Right lobe of liver (tissue), 6 donors: ENCODE data around the gene ATXN1. TPM values are rescaled to one million over a fixed set of nuclear protein-coding genes. Genes with fewer than 3 reads are reported as not detected.

Experiments
- ATAC-seq, 4 donors: fragments of 200-7000 bp; cut with Tn5 transposase; one replicate each; pipeline ENCODE4 v1.9.1; 2020; ENCODE audit warnings: mild to moderate bottlenecking in 4 of 4, moderate library complexity in 4 of 4
- DNase-seq, 3 donors: peaks; one replicate each; pipeline ENCODE4 v3.0.0-alpha.2; 2020
- H3K27ac ChIP-seq, 3 donors: fragments of 200-600 bp; one replicate each; pipeline ENCODE4 v1.8.0; 2022
- H3K27me3 ChIP-seq, 2 donors: fragments of 200-600 bp; one replicate each; pipeline ENCODE4 v1.8.0; 2022
- H3K36me3 ChIP-seq, 4 donors: fragments of 200-600 bp; sonication (generic) in 1 of 4; one replicate each; pipeline versions ENCODE4 v1.5.1 to v1.8.0; 2017 to 2022; ENCODE audit warnings: control low read depth in 1 of 4
- H3K4me1 ChIP-seq, 4 donors: fragments of 200-600 bp; sonication (generic) in 1 of 4; one replicate each; pipeline versions ENCODE4 v1.5.1 to v1.8.0; 2017 to 2022; ENCODE audit warnings: control low read depth in 1 of 4
- H3K4me3 ChIP-seq, 3 donors: fragments of 200-600 bp; one replicate each; pipeline ENCODE4 v1.8.0; 2022
- H3K9me3 ChIP-seq, 4 donors: fragments of 200-600 bp; sonication (generic) in 1 of 4; one replicate each; pipeline versions ENCODE4 v1.5.1 to v1.8.0; 2017 to 2022; ENCODE audit warnings: control low read depth in 1 of 4
- CTCF ChIP-seq, 4 donors: fragments of 200-600 bp in 3 of 4; fragments of 450-650 bp in 1 of 4; IDR thresholded peaks; one replicate each; pipeline versions ENCODE4 v1.5.1 to v1.8.0; 2016 to 2022; ENCODE audit warnings: antibody characterized with exemption in 4 of 4, mild to moderate bottlenecking in 2 of 4
- POLR2A ChIP-seq: fragments of 450-650 bp; IDR thresholded peaks from one replicate; pipeline ENCODE4 v1.6.1; 2017; ENCODE audit warnings: antibody characterized with exemption, mild to moderate bottlenecking
- WGBS: methylation state at CpG from one replicate; pipeline ENCODE4 v1.1.6; 2018; ENCODE audit warnings: low coverage, low lambda C conversion rate; ENCODE audit not compliant: insufficient coverage; ENCODE audit errors: missing lambda C conversion rate; 5-methylcytosine and 5-hydroxymethylcytosine counted together
- intact Hi-C, 2 donors: fragments of 100-400 bp; cut with DNase I; formaldehyde crosslinking; loops; one replicate each; pipeline versions ENCODE4 v1.11.2 to v1.14.1; 2022
- total RNA-seq, 6 experiments: library from RNA; depleted of rRNA in 2 of 6; stranded (reverse); fragments of >200 nt in 2 of 6; fragmentation: NEBNext Ultra II Directional in 3 of 6; extraction: Animal tissue kit (Norgen Biotek cat#: 25700) in 3 of 6; gene quantifications; one replicate each; pipeline versions ENCODE4 v1.1.0 to v1.2.4, GENCODE V29; 2016 to 2023
- donor health status: DM: no; HTN: yes; CAD: no.
- donor health status: DM: no; HTN: no; CAD: no.
- donor health status: DM: no; HTN: no; CAD: no.
- donor health status: DM: no; HTN: yes; CAD: no.
- donor health status: DM: no; HTN: yes; CAD: no.

ATXN1 gene
- total RNA-seq, 6 experiments from 2014 or later, result 23.2 to 28.7 (median 25.0) TPM

GRCh38 chr6:16475494-16475781, 285.8 kb downstream of the ATXN1 start:
- ATAC-seq, result no peak
- TF ChIP-seq POLR2A, result no peak
- no peak for TF ChIP-seq CTCF (IDR thresholded peaks at IDR 0.05)
- H3K27ac ChIP-seq, result no peak overlapping the region
- peaks cover 0 to 14% (median 0%) of the 10 kb centered on the region in 4 donors for H3K4me1 ChIP-seq
- H3K36me3 ChIP-seq, result no peaks in the 10 kb centered on the region
- no peak for DNase-seq
- no peaks in the 10 kb centered on the region for H3K9me3 ChIP-seq
- WGBS, result 100% methylated on average over 1 of the region's 1 CpG
- intact Hi-C loops, result no loop called here
- no peaks in the 10 kb centered on the region for H3K27me3 ChIP-seq
- no peak overlapping the region for H3K4me3 ChIP-seq

- H3K36me3 ChIP-seq, result no peaks in the 10 kb centered on the region
- H3K27ac ChIP-seq, result no peak overlapping the region
- DNase-seq (no peak), ATAC-seq (no peak)
- intact Hi-C loops, result no loop called here
- H3K4me3 ChIP-seq, result no peak overlapping the region
- WGBS, result 96% methylated on average over 3 of the region's 3 CpGs
- H3K27me3 ChIP-seq, result no peaks in the 10 kb centered on the region
- TF ChIP-seq POLR2A (no peak), CTCF (IDR thresholded peaks at IDR 0.05) (no peak)
- peaks cover 0 to 14% (median 0%) of the 10 kb centered on the region in 4 donors for H3K4me1 ChIP-seq
- H3K9me3 ChIP-seq, result no peaks in the 10 kb centered on the region
These were observed 286.3 kb downstream of the ATXN1 start for GRCh38 chr6:16474772-16475493.

- peaks cover 0 to 14% (median 0%) of the 10 kb centered on the region in 4 donors for H3K4me1 ChIP-seq
- intact Hi-C loops, result no loop called here
- no peak for DNase-seq
- 38% methylated on average over 1 of the region's 1 CpG for WGBS
- no peak overlapping the region for H3K4me3 ChIP-seq
- ATAC-seq, result peak in 2 of 4 donors; percentile 34 to 55
- TF ChIP-seq CTCF (IDR thresholded peaks at IDR 0.05) (no peak), POLR2A (no peak)
- no peaks in the 10 kb centered on the region for H3K27me3 ChIP-seq
- H3K27ac ChIP-seq, result no peak overlapping the region
- H3K9me3 ChIP-seq, result no peaks in the 10 kb centered on the region
- H3K36me3 ChIP-seq, result no peaks in the 10 kb centered on the region
These were observed 287.1 kb downstream of the ATXN1 start for GRCh38 chr6:16473908-16474771.

GRCh38 chr6:16473184-16473907, 287.9 kb downstream of the ATXN1 start:
- no peak overlapping the region for H3K4me3 ChIP-seq
- H3K27ac ChIP-seq, result no peak overlapping the region
- 72% methylated on average over 10 of the region's 10 CpGs for WGBS
- TF ChIP-seq POLR2A, result no peak
- no peaks in the 10 kb centered on the region for H3K9me3 ChIP-seq
- H3K36me3 ChIP-seq, result no peaks in the 10 kb centered on the region
- peaks cover 0 to 14% (median 0%) of the 10 kb centered on the region in 4 donors for H3K4me1 ChIP-seq
- DNase-seq (no peak), ATAC-seq (no peak)
- no peaks in the 10 kb centered on the region for H3K27me3 ChIP-seq
- intact Hi-C loops, result no loop called here
